ENCODE results near the gene BMP10. TPM values are rescaled to one million over a fixed set of nuclear protein-coding genes. Genes with fewer than 3 reads are reported as not detected.
A peak's percentile ranks its signal among the peaks of the same experiment; 100 is the strongest.

Gene BMP10
- polyA plus RNA-seq, 3 donors from 2014 or later = not detected

DNA sequence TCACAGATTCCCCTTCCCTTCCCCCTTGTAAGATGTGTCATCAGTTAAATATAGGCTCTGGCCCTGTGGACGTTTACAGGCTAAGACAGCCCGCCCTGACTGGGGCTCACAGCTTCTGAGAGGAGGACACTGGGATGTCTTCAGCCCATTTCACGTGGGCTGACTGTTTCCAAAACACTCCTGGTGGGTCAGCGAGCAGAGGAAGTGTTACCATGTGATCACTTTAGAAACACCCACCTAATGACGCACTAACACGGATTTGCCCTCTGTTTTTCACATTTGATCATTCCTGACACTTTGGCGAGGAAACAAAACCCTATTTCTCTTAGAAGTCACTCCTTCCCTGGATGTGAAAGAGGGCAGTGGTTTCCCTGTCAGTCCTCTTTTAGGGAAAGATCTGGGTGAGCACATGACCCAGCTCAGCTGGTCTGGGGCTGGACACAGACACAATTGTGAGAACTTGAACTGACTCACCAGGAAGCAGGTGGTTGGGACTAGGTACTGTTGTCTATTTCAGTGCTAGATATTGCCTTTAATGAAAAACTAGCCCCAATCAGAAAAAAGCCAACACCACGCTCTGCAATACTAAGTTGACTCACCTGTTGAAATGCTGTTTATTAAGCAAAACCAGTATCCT is 38.8 kb downstream of the BMP10 start:
- peaks cover 3 to 6% (median 3%) of the 10 kb centered on the region in 3 donors for H3K27me3 Mint-ChIP-seq (ENCODE audit: low read depth in 3 of 3)
- H3K4me3 Mint-ChIP-seq = peak overlapping the region in 3 of 5 donors; percentile 52 to 67 (median 56)
- H3K4me1 Mint-ChIP-seq = peaks cover 51 to 73% of the 10 kb centered on the region in 2 donors
- no peaks in the 10 kb centered on the region for H3K9me3 Mint-ChIP-seq
- peak overlapping the region; percentile 68 to 89 (median 83) for H3K27ac Mint-ChIP-seq
- DNase-seq = peak; percentile 33 to 49 (median 39)
- H3K36me3 Mint-ChIP-seq = no peaks in the 10 kb centered on the region

GRCh38 chr2:68831686-68832232 is 39.4 kb downstream of the BMP10 start:
- Mint-ChIP-seq H3K36me3 (peaks cover 0 to 4% (median 0%) of the 10 kb centered on the region in 3 donors), H3K4me3 (peak overlapping the region in 3 of 5 donors; percentile 52 to 67 (median 56)), H3K9me3 (no peaks in the 10 kb centered on the region), H3K27ac (peak overlapping the region; percentile 68 to 89 (median 83)), H3K27me3 (ENCODE audit: low read depth in 3 of 3) (peaks cover 3 to 6% (median 3%) of the 10 kb centered on the region in 3 donors), H3K4me1 (peaks cover 51 to 73% of the 10 kb centered on the region in 2 donors)
- no peak for DNase-seq

- H3K4me1 Mint-ChIP-seq = peaks cover 51 to 86% of the 10 kb centered on the region in 2 donors
- peak in 1 of 3 donors; percentile 21 for DNase-seq
- peaks cover 4 to 22% (median 9%) of the 10 kb centered on the region in 3 donors for H3K36me3 Mint-ChIP-seq
- peak overlapping the region; percentile 52 to 79 (median 68) for H3K4me3 Mint-ChIP-seq
- peak overlapping the region; percentile 80 to 93 (median 88) for H3K27ac Mint-ChIP-seq
- H3K9me3 Mint-ChIP-seq = no peaks in the 10 kb centered on the region
- peaks cover 5 to 8% (median 8%) of the 10 kb centered on the region in 3 donors for H3K27me3 Mint-ChIP-seq (ENCODE audit: low read depth in 3 of 3)
These were observed 41.4 kb downstream of the BMP10 start for GRCh38 chr2:68829749-68830148.

DNA sequence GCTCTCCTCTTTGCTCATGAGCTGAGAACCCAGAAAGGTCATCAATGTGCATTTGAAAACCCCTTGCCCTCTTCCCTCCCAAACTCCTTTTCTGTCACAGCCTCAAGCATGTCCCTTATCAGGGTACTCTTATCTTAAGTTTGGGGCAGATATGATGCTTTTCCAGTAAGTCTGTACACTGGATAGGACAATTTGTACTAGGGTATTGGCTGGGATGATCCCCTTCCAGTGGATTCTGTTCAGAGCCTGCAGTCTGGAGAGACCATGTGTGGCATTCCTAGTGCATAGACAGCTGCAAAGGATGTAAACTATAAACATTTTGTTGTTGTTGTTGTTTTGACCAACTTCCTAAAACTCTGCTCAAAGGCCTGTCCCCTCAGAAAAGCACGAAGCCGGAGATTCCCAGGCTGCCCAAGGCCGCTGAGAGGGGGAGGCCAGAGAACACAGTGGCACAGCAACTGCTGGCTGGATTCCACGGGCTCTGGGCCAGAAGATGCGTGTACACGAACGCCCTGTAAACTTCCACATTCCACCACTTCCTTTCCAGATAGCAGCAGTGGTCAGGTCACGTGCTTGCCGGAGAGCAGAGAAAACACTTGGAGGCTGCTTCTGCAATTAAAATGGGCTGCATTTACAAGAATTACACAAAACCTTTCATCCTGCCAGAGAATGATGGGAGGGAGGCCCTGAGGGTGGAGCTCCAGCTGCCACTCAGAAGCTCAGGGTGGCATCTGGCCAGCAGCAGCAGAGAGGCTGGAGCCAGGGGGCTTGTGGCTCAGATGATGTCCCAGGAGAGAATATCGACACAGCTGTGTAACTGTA is 42.1 kb downstream of the BMP10 start:
- H3K36me3 Mint-ChIP-seq = peaks cover 4 to 29% (median 10%) of the 10 kb centered on the region in 3 donors
- no peaks in the 10 kb centered on the region for H3K9me3 Mint-ChIP-seq
- H3K4me3 Mint-ChIP-seq = peak overlapping the region; percentile 52 to 79 (median 68)
- peak overlapping the region; percentile 80 to 93 (median 88) for H3K27ac Mint-ChIP-seq
- H3K4me1 Mint-ChIP-seq = peaks cover 55 to 86% of the 10 kb centered on the region in 2 donors
- peaks cover 7 to 8% (median 8%) of the 10 kb centered on the region in 3 donors for H3K27me3 Mint-ChIP-seq (ENCODE audit: low read depth in 3 of 3)
- DNase-seq = peak; percentile 62 to 65 (median 65)

- Mint-ChIP-seq H3K4me3 (no peak overlapping the region), H3K9me3 (no peaks in the 10 kb centered on the region), H3K4me1 (peaks cover 54 to 87% of the 10 kb centered on the region in 2 donors), H3K27me3 (ENCODE audit: low read depth in 3 of 3) (peaks cover 7 to 8% (median 8%) of the 10 kb centered on the region in 3 donors), H3K27ac (peak overlapping the region in 5 of 6 donors; percentile 80 to 92 (median 87)), H3K36me3 (peaks cover 14 to 42% (median 24%) of the 10 kb centered on the region in 3 donors)
- no peak for DNase-seq
These were observed 43.5 kb downstream of the BMP10 start for GRCh38 chr2:68827666-68828065.

- no peak overlapping the region for H3K4me3 Mint-ChIP-seq
- H3K27ac Mint-ChIP-seq = peak overlapping the region; percentile 63 to 79 (median 72)
- DNase-seq = no peak
- H3K4me1 Mint-ChIP-seq = peaks cover 41 to 77% of the 10 kb centered on the region in 2 donors
- no peaks in the 10 kb centered on the region for H3K9me3 Mint-ChIP-seq
- H3K36me3 Mint-ChIP-seq = peaks cover 20 to 57% (median 32%) of the 10 kb centered on the region in 3 donors
- H3K27me3 Mint-ChIP-seq (ENCODE audit: low read depth in 3 of 3) = peaks cover 7 to 8% (median 8%) of the 10 kb centered on the region in 3 donors
These were observed 45.3 kb downstream of the BMP10 start for GRCh38 chr2:68825866-68826265.

- peaks cover 24 to 65% (median 36%) of the 10 kb centered on the region in 3 donors for H3K36me3 Mint-ChIP-seq
- H3K4me1 Mint-ChIP-seq = peaks cover 33 to 71% of the 10 kb centered on the region in 2 donors
- no peak for DNase-seq
- peak overlapping the region in 5 of 6 donors; percentile 32 to 79 (median 72) for H3K27ac Mint-ChIP-seq
- no peaks in the 10 kb centered on the region for H3K9me3 Mint-ChIP-seq
- H3K27me3 Mint-ChIP-seq (ENCODE audit: low read depth in 3 of 3) = peaks cover 7 to 8% (median 8%) of the 10 kb centered on the region in 3 donors
- no peak overlapping the region for H3K4me3 Mint-ChIP-seq
These were observed 46.4 kb downstream of the BMP10 start for GRCh38 chr2:68824831-68825230.

DNA sequence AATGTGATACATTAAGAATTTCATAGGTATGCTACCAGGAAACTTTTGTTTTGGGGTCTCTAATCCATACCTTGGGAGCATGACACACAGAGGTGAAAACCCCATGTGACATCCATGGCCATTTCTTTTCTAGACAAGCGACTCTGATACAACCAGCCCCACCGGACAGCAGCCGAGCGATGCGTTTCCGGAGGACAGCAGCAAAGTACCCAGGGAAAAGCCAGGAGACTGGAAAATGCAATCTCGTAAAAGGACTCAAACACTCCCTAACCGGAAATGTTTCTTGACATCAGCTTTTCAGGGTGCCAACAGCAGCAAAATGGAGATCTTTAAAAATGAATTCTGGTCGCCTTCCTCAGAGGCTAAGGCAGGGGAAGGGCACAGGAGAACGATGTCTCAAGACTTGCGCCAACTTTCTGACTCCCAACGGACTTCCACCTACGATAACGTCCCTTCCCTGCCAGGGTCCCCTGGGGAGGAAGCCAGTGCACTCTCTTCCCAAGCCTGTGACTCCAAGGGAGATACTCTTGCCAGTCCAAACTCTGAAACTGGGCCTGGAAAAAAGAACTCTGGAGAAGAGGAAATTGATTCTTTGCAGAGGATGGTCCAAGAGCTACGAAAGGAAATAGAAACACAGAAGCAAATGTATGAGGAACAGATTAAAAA is 48.9 kb downstream of the BMP10 start:
- Mint-ChIP-seq H3K4me3 (no peak overlapping the region), H3K4me1 (peaks cover 20 to 55% of the 10 kb centered on the region in 2 donors), H3K9me3 (no peaks in the 10 kb centered on the region), H3K36me3 (peaks cover 34 to 84% (median 48%) of the 10 kb centered on the region in 3 donors), H3K27me3 (ENCODE audit: low read depth in 3 of 3) (peaks cover 4 to 7% (median 4%) of the 10 kb centered on the region in 3 donors), H3K27ac (peak overlapping the region in 5 of 6 donors; percentile 37 to 71 (median 61))
- no peak for DNase-seq

GRCh38 chr2:68819556-68819955 is 51.6 kb downstream of the BMP10 start:
- Mint-ChIP-seq H3K36me3 (peaks cover 36 to 83% (median 47%) of the 10 kb centered on the region in 3 donors), H3K4me3 (no peak overlapping the region), H3K27ac (peak overlapping the region in 3 of 6 donors; percentile 24 to 72 (median 72)), H3K9me3 (no peaks in the 10 kb centered on the region), H3K27me3 (ENCODE audit: low read depth in 3 of 3) (peaks cover 1 to 3% (median 2%) of the 10 kb centered on the region in 3 donors), H3K4me1 (peaks cover 21 to 42% of the 10 kb centered on the region in 2 donors)
- DNase-seq = no peak

DNA sequence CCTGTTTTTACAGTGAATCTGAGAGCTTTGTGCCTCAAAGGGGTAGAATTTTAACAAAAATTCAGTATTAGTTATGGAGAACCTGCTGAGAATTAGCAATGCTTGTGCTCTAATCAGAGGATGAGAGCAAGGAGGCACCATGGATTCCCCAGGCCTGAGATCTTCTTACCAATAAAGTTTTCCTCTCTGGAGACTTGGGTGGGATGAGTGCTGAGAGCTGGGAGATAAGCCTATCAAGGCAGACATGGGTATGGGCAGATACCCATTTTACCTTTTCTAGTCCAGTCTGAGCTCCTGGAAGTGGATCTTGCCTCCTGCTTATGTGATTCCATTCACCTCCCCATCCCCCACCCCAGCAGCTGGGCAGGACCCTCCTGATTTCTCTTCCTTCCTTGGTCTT is 53.9 kb downstream of the BMP10 start:
- no peak for DNase-seq
- Mint-ChIP-seq H3K36me3 (peaks cover 28 to 78% (median 44%) of the 10 kb centered on the region in 3 donors), H3K27me3 (ENCODE audit: low read depth in 3 of 3) (peaks cover 0 to 3% (median 2%) of the 10 kb centered on the region in 3 donors), H3K27ac (peak overlapping the region; percentile 32 to 79 (median 78)), H3K4me3 (no peak overlapping the region), H3K4me1 (peaks cover 10 to 35% of the 10 kb centered on the region in 2 donors), H3K9me3 (no peaks in the 10 kb centered on the region)

All from immature natural killer cell (primary cell).